HL-60 (cell line): ENCODE data around the gene WIPF2.
A peak's percentile ranks its signal among the peaks of the same experiment; 100 is the strongest.

Experiments used
- DNase-seq, 2 experiments: peaks; one replicate each; pipeline ENCODE4 v3.0.0-alpha.2; 2010 to 2020; ENCODE audit warnings: low read depth in 1 of 2, low spot score in 1 of 2
- H3K27ac ChIP-seq: fragments of 250-450 bp; sonication (Bioruptor Pico); replicated peaks from 2 replicates; pipeline ENCODE4 v1.5.1; 2020; ENCODE audit warnings: mild to moderate bottlenecking, moderate library complexity
- H3K27me3 ChIP-seq: fragments of 250-450 bp; sonication (Bioruptor Pico); 2 replicates; pipeline ENCODE4 v1.5.1; 2021; ENCODE audit warnings: mild to moderate bottlenecking, moderate library complexity; ENCODE audit not compliant: insufficient read depth, poor library complexity, severe bottlenecking
- H3K4me3 ChIP-seq: replicated peaks from 2 replicates; pipeline ENCODE4 v1.5.1; 2011; ENCODE audit warnings: mild to moderate bottlenecking, control low read depth, low read length; ENCODE audit not compliant: insufficient read depth
- GABPA ChIP-seq: IDR thresholded peaks from 2 replicates; pipeline ENCODE4 v1.6.1; 2012; ENCODE audit warnings: low read depth
- POLR2AphosphoS5 ChIP-seq: IDR thresholded peaks from 2 replicates; pipeline ENCODE4 v1.6.1; 2012; ENCODE audit warnings: low read depth
- SPI1 ChIP-seq: IDR thresholded peaks from 2 replicates; pipeline ENCODE4 v1.6.1; 2012; ENCODE audit warnings: low read depth, mild to moderate bottlenecking, borderline replicate concordance
- TF ChIP-seq, protein P1 (sequence below): IDR thresholded peaks from 2 replicates; pipeline ENCODE4 v1.6.1; 2012; ENCODE audit warnings: low read depth; ENCODE audit not compliant: insufficient replicate concordance
- TF ChIP-seq, protein P2 (sequence below): IDR thresholded peaks from one replicate; pipeline ENCODE4 v1.5.1; 2011; ENCODE audit warnings: low read length, control low read depth, inconsistent platforms; ENCODE audit not compliant: insufficient read depth

The WIPF2 gene

DNA sequence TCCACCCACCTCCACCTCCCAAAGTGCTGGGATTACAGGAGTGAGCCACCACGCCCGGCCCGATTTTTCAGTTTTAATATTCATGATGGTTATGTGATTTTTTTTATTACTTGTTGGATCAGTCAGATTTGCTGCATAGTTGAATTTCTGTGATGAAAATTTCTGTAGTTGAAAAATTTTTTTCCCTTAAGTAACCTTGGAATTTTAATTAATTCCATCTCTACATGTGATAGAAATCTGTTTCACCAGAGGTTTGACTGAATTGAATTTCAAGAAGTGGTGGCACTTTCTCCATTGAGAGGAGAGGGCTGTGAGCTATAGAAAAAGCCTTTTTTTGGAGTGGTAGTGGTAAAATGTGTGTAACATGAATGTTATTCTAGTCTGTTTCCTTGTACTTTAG lies 24.7 kb downstream of the WIPF2 start:
- no peak for DNase-seq
- TF ChIP-seq POLR2AphosphoS5 (no peak), SPI1 (no peak), GABPA (no peak)
- TF ChIP-seq, protein P1, sequence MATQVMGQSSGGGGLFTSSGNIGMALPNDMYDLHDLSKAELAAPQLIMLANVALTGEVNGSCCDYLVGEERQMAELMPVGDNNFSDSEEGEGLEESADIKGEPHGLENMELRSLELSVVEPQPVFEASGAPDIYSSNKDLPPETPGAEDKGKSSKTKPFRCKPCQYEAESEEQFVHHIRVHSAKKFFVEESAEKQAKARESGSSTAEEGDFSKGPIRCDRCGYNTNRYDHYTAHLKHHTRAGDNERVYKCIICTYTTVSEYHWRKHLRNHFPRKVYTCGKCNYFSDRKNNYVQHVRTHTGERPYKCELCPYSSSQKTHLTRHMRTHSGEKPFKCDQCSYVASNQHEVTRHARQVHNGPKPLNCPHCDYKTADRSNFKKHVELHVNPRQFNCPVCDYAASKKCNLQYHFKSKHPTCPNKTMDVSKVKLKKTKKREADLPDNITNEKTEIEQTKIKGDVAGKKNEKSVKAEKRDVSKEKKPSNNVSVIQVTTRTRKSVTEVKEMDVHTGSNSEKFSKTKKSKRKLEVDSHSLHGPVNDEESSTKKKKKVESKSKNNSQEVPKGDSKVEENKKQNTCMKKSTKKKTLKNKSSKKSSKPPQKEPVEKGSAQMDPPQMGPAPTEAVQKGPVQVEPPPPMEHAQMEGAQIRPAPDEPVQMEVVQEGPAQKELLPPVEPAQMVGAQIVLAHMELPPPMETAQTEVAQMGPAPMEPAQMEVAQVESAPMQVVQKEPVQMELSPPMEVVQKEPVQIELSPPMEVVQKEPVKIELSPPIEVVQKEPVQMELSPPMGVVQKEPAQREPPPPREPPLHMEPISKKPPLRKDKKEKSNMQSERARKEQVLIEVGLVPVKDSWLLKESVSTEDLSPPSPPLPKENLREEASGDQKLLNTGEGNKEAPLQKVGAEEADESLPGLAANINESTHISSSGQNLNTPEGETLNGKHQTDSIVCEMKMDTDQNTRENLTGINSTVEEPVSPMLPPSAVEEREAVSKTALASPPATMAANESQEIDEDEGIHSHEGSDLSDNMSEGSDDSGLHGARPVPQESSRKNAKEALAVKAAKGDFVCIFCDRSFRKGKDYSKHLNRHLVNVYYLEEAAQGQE: no peak
- TF ChIP-seq, protein P2, sequence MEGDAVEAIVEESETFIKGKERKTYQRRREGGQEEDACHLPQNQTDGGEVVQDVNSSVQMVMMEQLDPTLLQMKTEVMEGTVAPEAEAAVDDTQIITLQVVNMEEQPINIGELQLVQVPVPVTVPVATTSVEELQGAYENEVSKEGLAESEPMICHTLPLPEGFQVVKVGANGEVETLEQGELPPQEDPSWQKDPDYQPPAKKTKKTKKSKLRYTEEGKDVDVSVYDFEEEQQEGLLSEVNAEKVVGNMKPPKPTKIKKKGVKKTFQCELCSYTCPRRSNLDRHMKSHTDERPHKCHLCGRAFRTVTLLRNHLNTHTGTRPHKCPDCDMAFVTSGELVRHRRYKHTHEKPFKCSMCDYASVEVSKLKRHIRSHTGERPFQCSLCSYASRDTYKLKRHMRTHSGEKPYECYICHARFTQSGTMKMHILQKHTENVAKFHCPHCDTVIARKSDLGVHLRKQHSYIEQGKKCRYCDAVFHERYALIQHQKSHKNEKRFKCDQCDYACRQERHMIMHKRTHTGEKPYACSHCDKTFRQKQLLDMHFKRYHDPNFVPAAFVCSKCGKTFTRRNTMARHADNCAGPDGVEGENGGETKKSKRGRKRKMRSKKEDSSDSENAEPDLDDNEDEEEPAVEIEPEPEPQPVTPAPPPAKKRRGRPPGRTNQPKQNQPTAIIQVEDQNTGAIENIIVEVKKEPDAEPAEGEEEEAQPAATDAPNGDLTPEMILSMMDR: no peak
- Histone ChIP-seq H3K4me3 (no peak overlapping the region), H3K27ac (no peak overlapping the region), H3K27me3 (no peaks in the 10 kb centered on the region)

DNA sequence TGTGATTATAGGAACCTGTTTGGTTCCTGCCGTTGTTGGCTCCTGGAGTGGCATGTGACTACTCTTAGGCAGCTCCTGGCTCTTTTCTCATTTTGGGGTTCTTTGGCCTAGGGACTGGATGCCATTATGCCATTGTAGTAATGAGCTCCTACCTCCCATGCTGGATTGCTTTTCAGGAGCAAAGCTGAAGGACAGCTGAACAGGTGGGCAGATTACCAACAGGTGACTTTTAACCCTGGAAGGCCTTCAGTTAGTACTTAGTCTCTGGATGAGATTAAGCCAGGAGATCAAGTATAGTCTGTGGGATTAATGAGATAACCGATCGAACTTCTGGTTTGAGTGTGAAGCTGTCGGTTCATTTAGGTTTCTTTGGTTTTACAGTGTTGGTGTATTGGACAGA lies 25.2 kb downstream of the WIPF2 start:
- no peak for DNase-seq
- H3K4me3 ChIP-seq: no peak overlapping the region
- TF ChIP-seq GABPA (no peak), SPI1 (no peak), POLR2AphosphoS5 (no peak)
- TF ChIP-seq, protein P1: no peak
- H3K27ac ChIP-seq: no peak overlapping the region
- no peaks in the 10 kb centered on the region for H3K27me3 ChIP-seq

DNA sequence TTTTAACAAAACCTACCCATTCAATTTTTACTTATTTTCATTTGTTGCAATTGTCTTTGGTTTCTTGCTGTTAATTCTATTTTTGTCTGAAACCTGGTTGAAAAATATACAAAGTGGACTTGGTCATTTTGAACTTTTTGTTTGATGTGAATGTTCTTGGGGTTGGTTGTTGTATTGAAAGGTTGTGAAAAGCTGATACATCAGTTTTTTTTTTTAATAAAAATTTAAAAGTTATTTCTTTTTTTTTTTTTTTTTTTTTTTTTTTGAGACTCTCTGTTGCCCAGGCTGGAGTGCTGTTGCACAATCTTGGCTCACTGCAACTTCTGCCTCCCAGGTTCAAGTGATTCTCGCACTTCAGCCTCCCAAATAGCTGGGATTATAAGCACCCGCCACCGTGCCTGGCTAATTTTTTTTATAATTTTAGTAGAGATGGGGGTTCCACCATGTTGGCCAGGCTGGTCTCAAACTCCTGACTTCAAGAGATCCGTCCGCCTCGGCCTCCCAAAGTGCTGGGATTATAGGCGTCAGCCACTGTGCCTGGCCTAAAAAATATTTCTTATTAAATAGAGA lies 28.9 kb downstream of the WIPF2 start:
- Histone ChIP-seq H3K27me3 (no peaks in the 10 kb centered on the region), H3K27ac (no peak overlapping the region), H3K4me3 (no peak overlapping the region)
- DNase-seq: peak; percentile 12 to 56
- no peak for TF ChIP-seq SPI1

DNA sequence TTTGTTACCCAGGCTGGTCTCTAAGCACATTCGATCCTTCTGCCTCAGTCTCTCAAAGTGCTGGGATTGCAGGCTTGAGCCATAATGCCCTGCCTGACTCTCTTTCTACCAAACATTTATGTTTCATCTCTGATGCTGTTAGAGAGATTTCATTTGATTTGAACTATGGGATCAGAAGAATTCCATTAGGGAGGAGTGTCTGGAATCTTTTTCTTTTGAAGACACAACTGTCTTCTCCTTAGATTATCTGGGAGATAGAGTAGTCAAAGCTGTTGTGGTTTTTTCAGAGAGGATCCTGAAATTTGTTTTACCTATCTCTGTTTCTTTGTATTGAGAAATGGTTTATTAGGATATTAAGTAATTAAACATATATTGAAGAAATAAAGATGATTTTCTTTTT lies 29.4 kb downstream of the WIPF2 start:
- Histone ChIP-seq H3K4me3 (no peak overlapping the region), H3K27me3 (no peaks in the 10 kb centered on the region), H3K27ac (no peak overlapping the region)
- TF ChIP-seq POLR2AphosphoS5: no peak
- TF ChIP-seq, protein P2: no peak
- TF ChIP-seq GABPA: no peak
- no peak for TF ChIP-seq SPI1
- TF ChIP-seq, protein P1: no peak
- DNase-seq: no peak
